Lung (tissue), 12 donors: ENCODE measurements around the gene WDR45B. TPM values are rescaled to one million over a fixed set of nuclear protein-coding genes. Genes with fewer than 3 reads are reported as not detected.

Experiments
- ATAC-seq: fragments of 200-7000 bp; cut with Tn5 transposase; one replicate; pipeline ENCODE4 v1.9.1; 2020; ENCODE audit warnings: moderate number of reproducible peaks; ENCODE audit not compliant: insufficient read depth, low FRiP score
- DNase-seq, 3 donors: peaks; one replicate each; pipeline ENCODE4 v3.0.0-alpha.2; 2013 to 2017
- H3K27ac ChIP-seq, 2 donors: one replicate each; pipeline ENCODE4 v1.5.1; 2013; ENCODE audit warnings: mild to moderate bottlenecking in 2 of 2, moderate library complexity in 2 of 2, control low read depth in 1 of 2, inconsistent platforms in 1 of 2, low read depth in 1 of 2, low read length in 1 of 2
- H3K27me3 ChIP-seq, 3 donors: one replicate each; pipeline ENCODE4 v1.5.1; 2013; ENCODE audit warnings: low read length in 2 of 3; ENCODE audit not compliant: control insufficient read depth in 3 of 3, insufficient read depth in 3 of 3
- H3K36me3 ChIP-seq, 4 donors: one replicate each; pipeline ENCODE4 v1.5.1; 2013; ENCODE audit warnings: low read length in 4 of 4, mild to moderate bottlenecking in 1 of 4, moderate library complexity in 1 of 4; ENCODE audit not compliant: control insufficient read depth in 4 of 4, insufficient read depth in 4 of 4
- H3K4me1 ChIP-seq, 5 donors: one replicate each; pipeline ENCODE4 v1.5.1; 2013; ENCODE audit warnings: low read length in 5 of 5, mild to moderate bottlenecking in 2 of 5, moderate library complexity in 1 of 5; ENCODE audit not compliant: control insufficient read depth in 5 of 5, insufficient read depth in 5 of 5
- H3K4me3 ChIP-seq: one replicate; pipeline ENCODE4 v1.5.1; 2013; ENCODE audit warnings: mild to moderate bottlenecking, control low read depth, moderate library complexity
- H3K9ac ChIP-seq, 2 donors: one replicate each; pipeline ENCODE4 v1.5.1; 2013; ENCODE audit warnings: low read length in 2 of 2, control low read depth in 1 of 2; ENCODE audit not compliant: insufficient read depth in 1 of 2
- H3K9me3 ChIP-seq, 4 donors: one replicate each; pipeline ENCODE4 v1.5.1; 2013; ENCODE audit warnings: low read length in 3 of 4, mild to moderate bottlenecking in 1 of 4, moderate library complexity in 1 of 4; ENCODE audit not compliant: control insufficient read depth in 4 of 4, insufficient read depth in 3 of 4
- CTCF ChIP-seq: IDR thresholded peaks from 2 replicates; pipeline ENCODE4 v1.5.1; 2012; ENCODE audit warnings: mild to moderate bottlenecking; ENCODE audit errors: control extremely low read depth, extremely low read depth
- WGBS, 2 donors: extraction: QIAGEN DNeasy Blood & Tissue Kit; methylation state at CpG; one replicate each; pipeline ENCODE4 v1.1.7; 2013; 5-methylcytosine and 5-hydroxymethylcytosine counted together
- polyA plus RNA-seq, 2 donors: library from polyadenylated mRNA; stranded (reverse); fragments of 200-250 nt; gene quantifications; one replicate each; pipeline ENCODE4 v1.2.1, GENCODE V29; 2013
- total RNA-seq, 2 donors: library from RNA; depleted of rRNA in 1 of 2; stranded (reverse); fragments of >200 nt in 1 of 2; gene quantifications; one replicate each; pipeline ENCODE4 v1.2.1, GENCODE V29; 2014 to 2021
- donor health status: control.
- donor health status: control.
- donor health status: Bipolar disorder and iron deficiency.
- donor health status: healthy.
- donor health status: DM: yes; HTN: yes; CAD: no.

WDR45B gene
- total and polyA plus RNA-seq, 4 donors, result 39.6 to 92.8 (median 65.0) TPM

GRCh38 chr17:82632451-82632850, 15.8 kb downstream of the WDR45B start:
- Histone ChIP-seq H3K9ac (no peak overlapping the region), H3K4me3 (no peak overlapping the region), H3K36me3 (peaks cover under 1 to 27% (median 8%) of the 10 kb centered on the region in 4 donors), H3K9me3 (no peaks in the 10 kb centered on the region), H3K27me3 (no peaks in the 10 kb centered on the region), H3K27ac (no peak overlapping the region), H3K4me1 (no peaks in the 10 kb centered on the region)
- DNase-seq (no peak), ATAC-seq (no peak)
- TF ChIP-seq CTCF, result no peak
- 92% methylated on average over 8 of the region's 8 CpGs for WGBS, 2 donors

GRCh38 chr17:82631544-82631943, 16.7 kb downstream of the WDR45B start:
- Histone ChIP-seq H3K9ac (no peak overlapping the region), H3K36me3 (peaks cover 3 to 34% (median 11%) of the 10 kb centered on the region in 4 donors), H3K9me3 (no peaks in the 10 kb centered on the region), H3K27me3 (no peaks in the 10 kb centered on the region), H3K27ac (no peak overlapping the region), H3K4me1 (no peaks in the 10 kb centered on the region), H3K4me3 (no peak overlapping the region)
- no peak for TF ChIP-seq CTCF
- WGBS, 2 donors, result 62 to 88% methylated on average over 6 of the region's 6 CpGs
- ATAC-seq (no peak), DNase-seq (no peak)

- H3K27ac ChIP-seq, result no peak overlapping the region
- no peak for ATAC-seq
- no peaks in the 10 kb centered on the region for H3K27me3 ChIP-seq
- TF ChIP-seq CTCF, result no peak
- no peaks in the 10 kb centered on the region for H3K9me3 ChIP-seq
- no peaks in the 10 kb centered on the region for H3K4me1 ChIP-seq
- peaks cover 7 to 38% (median 17%) of the 10 kb centered on the region in 4 donors for H3K36me3 ChIP-seq
- no peak for DNase-seq
- H3K9ac ChIP-seq, result no peak overlapping the region
- no peak overlapping the region for H3K4me3 ChIP-seq
- 90 to 91% methylated on average over 12 of the region's 12 CpGs for WGBS, 2 donors
These were observed 18.0 kb downstream of the WDR45B start for GRCh38 chr17:82630212-82630611.

- Histone ChIP-seq H3K9me3 (no peaks in the 10 kb centered on the region), H3K4me1 (no peaks in the 10 kb centered on the region), H3K27me3 (no peaks in the 10 kb centered on the region), H3K27ac (no peak overlapping the region), H3K4me3 (no peak overlapping the region), H3K9ac (no peak overlapping the region), H3K36me3 (peaks cover 11 to 42% (median 20%) of the 10 kb centered on the region in 4 donors)
- no peak for TF ChIP-seq CTCF
- WGBS, 2 donors, result 91% methylated on average over 8 of the region's 8 CpGs
- no peak for ATAC-seq
- DNase-seq, result no peak
These were observed 18.5 kb downstream of the WDR45B start for GRCh38 chr17:82629748-82630147.
